ENCODE measurements around the gene CCDC102B.
"Not testable (repeated sequence)": the region's sequence is repeated elsewhere in the genome, so short reads cannot be mapped to it uniquely, and the experiment has no call there.

- TF ChIP-seq, protein P1, sequence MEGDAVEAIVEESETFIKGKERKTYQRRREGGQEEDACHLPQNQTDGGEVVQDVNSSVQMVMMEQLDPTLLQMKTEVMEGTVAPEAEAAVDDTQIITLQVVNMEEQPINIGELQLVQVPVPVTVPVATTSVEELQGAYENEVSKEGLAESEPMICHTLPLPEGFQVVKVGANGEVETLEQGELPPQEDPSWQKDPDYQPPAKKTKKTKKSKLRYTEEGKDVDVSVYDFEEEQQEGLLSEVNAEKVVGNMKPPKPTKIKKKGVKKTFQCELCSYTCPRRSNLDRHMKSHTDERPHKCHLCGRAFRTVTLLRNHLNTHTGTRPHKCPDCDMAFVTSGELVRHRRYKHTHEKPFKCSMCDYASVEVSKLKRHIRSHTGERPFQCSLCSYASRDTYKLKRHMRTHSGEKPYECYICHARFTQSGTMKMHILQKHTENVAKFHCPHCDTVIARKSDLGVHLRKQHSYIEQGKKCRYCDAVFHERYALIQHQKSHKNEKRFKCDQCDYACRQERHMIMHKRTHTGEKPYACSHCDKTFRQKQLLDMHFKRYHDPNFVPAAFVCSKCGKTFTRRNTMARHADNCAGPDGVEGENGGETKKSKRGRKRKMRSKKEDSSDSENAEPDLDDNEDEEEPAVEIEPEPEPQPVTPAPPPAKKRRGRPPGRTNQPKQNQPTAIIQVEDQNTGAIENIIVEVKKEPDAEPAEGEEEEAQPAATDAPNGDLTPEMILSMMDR (IDR thresholded peaks at IDR 0.05): not testable (repeated sequence)
- TF ChIP-seq POLR2A (IDR thresholded peaks at IDR 0.05): not testable (repeated sequence)
Observed at GRCh38 chr18:68943861-68944260, 146.0 kb downstream of the CCDC102B start.

Measured in right lobe of liver (tissue), 4 donors.